H7 (cell line): ENCODE measurements around the gene BRD3OS. TPM values are rescaled to one million over a fixed set of nuclear protein-coding genes. Genes with fewer than 3 reads are reported as not detected.

ENCODE experiments used
- DNase-seq: peaks from one replicate; pipeline ENCODE4 v3.0.0; 2012
- H3K27me3 ChIP-seq: 2 replicates; pipeline ENCODE4 v1.6.0; 2011; ENCODE audit warnings: mild to moderate bottlenecking, low read length; ENCODE audit not compliant: control insufficient read depth, insufficient read depth
- H3K36me3 ChIP-seq: replicated peaks from 2 replicates; pipeline ENCODE4 v1.5.1; 2011; ENCODE audit warnings: low read length; ENCODE audit not compliant: control insufficient read depth, insufficient read depth
- H3K4me3 ChIP-seq: 2 replicates; pipeline ENCODE4 v1.5.1; 2011; ENCODE audit warnings: low read depth, mild to moderate bottlenecking, control low read depth, low read length, moderate library complexity; ENCODE audit not compliant: insufficient read depth
- total RNA-seq: library from RNA; depleted of rRNA; stranded (reverse); fragments of >200 nt; shearing (Covaris generic); gene quantifications from 2 replicates; pipeline ENCODE4 v1.2.3, GENCODE V29; 2014

BRD3OS gene
- total RNA-seq, 1 experiment from 2014 or later, result 25.7 TPM

- Histone ChIP-seq H3K27me3 (no peaks in the 10 kb centered on the region), H3K4me3 (no peak overlapping the region), H3K36me3 (no peaks in the 10 kb centered on the region)
- no peak for DNase-seq
These were observed 14.7 kb upstream of the BRD3OS start for GRCh38 chr9:134010310-134011173.

- no peaks in the 10 kb centered on the region for H3K27me3 ChIP-seq
- H3K36me3 ChIP-seq, result no peaks in the 10 kb centered on the region
- no peak for DNase-seq
- no peak overlapping the region for H3K4me3 ChIP-seq
These were observed 13.9 kb upstream of the BRD3OS start for GRCh38 chr9:134011401-134011800.

- no peaks in the 10 kb centered on the region for H3K27me3 ChIP-seq
- H3K4me3 ChIP-seq, result no peak overlapping the region
- H3K36me3 ChIP-seq, result no peaks in the 10 kb centered on the region
- no peak for DNase-seq
These were observed 10.3 kb upstream of the BRD3OS start for GRCh38 chr9:134014946-134015345.

- H3K36me3 ChIP-seq, result no peaks in the 10 kb centered on the region
- DNase-seq, result no peak
- H3K27me3 ChIP-seq, result no peaks in the 10 kb centered on the region
- H3K4me3 ChIP-seq, result no peak overlapping the region
These were observed 978 bp upstream of the BRD3OS start for GRCh38 chr9:134024214-134024792.

- H3K4me3 ChIP-seq, result peak overlapping the region; percentile 77
- peak; percentile 93 for DNase-seq
- 0 out of 2 replicates have a peak, but pooled peaks cover 1% of the 10 kb centered on the region for H3K36me3 ChIP-seq
- no peaks in the 10 kb centered on the region for H3K27me3 ChIP-seq
These were observed 593 bp downstream of the BRD3OS start for GRCh38 chr9:134025606-134026541.

- Histone ChIP-seq H3K27me3 (no peaks in the 10 kb centered on the region), H3K4me3 (no peak overlapping the region), H3K36me3 (peaks cover 1% of the 10 kb centered on the region; the same call in 1 of the 2 replicates)
- DNase-seq, result no peak
These were observed 1.3 kb downstream of the BRD3OS start for GRCh38 chr9:134026581-134026980.

GRCh38 chr9:134026981-134027380, 1.7 kb downstream of the BRD3OS start:
- DNase-seq, result no peak
- Histone ChIP-seq H3K36me3 (peaks cover 5% of the 10 kb centered on the region), H3K27me3 (no peaks in the 10 kb centered on the region), H3K4me3 (no peak overlapping the region)

- H3K4me3 ChIP-seq, result no peak overlapping the region
- no peak for DNase-seq
- no peaks in the 10 kb centered on the region for H3K27me3 ChIP-seq
- peaks cover 6% of the 10 kb centered on the region for H3K36me3 ChIP-seq
These were observed 2.3 kb downstream of the BRD3OS start for GRCh38 chr9:134027561-134027960.

GRCh38 chr9:134028076-134028475, 2.8 kb downstream of the BRD3OS start:
- Histone ChIP-seq H3K4me3 (no peak overlapping the region), H3K27me3 (no peaks in the 10 kb centered on the region), H3K36me3 (peaks cover 7% of the 10 kb centered on the region)
- no peak for DNase-seq

GRCh38 chr9:134028575-134029247, 3.4 kb downstream of the BRD3OS start:
- DNase-seq, result no peak
- H3K27me3 ChIP-seq, result no peaks in the 10 kb centered on the region
- peaks cover 11% of the 10 kb centered on the region for H3K36me3 ChIP-seq
- H3K4me3 ChIP-seq, result no peak overlapping the region

GRCh38 chr9:134029248-134030226, 4.3 kb downstream of the BRD3OS start:
- no peak for DNase-seq
- no peaks in the 10 kb centered on the region for H3K27me3 ChIP-seq
- H3K36me3 ChIP-seq, result peaks cover 19% of the 10 kb centered on the region
- H3K4me3 ChIP-seq, result no peak overlapping the region

- H3K36me3 ChIP-seq, result peaks cover 32% of the 10 kb centered on the region
- no peaks in the 10 kb centered on the region for H3K27me3 ChIP-seq
- H3K4me3 ChIP-seq, result no peak overlapping the region
- DNase-seq, result no peak
These were observed 5.7 kb downstream of the BRD3OS start for GRCh38 chr9:134030821-134031470.

GRCh38 chr9:134031783-134032182, 6.5 kb downstream of the BRD3OS start:
- no peak for DNase-seq
- H3K27me3 ChIP-seq, result no peaks in the 10 kb centered on the region
- peaks cover 36% of the 10 kb centered on the region for H3K36me3 ChIP-seq
- H3K4me3 ChIP-seq, result no peak overlapping the region
